Fibroblast of villous mesenchyme (primary cell): ENCODE results near the gene SERPINA9. TPM values are rescaled to one million over a fixed set of nuclear protein-coding genes. Genes with fewer than 3 reads are reported as not detected.

Experiments used
- total RNA-seq: library from RNA; depleted of rRNA; stranded (reverse); fragments of >200 nt; gene quantifications from 2 replicates; pipeline ENCODE4 v1.2.3, GENCODE V29; 2012

Gene SERPINA9
- total RNA-seq, 1 donor, result not detected

Other genes starting within 250 kb of the SERPINA9 start
- gene SERPINA10, start 182.9 kb downstream of the SERPINA9 start, total RNA-seq, result not detected in 2 replicates
- not detected in 2 replicates for gene SERPINA6, start 152.9 kb downstream of the SERPINA9 start, total RNA-seq
- not detected in 2 replicates for gene SERPINA2, start 109.5 kb downstream of the SERPINA9 start, total RNA-seq
- gene SERPINA1, start 87.6 kb downstream of the SERPINA9 start, total RNA-seq, result not detected in 2 replicates
- gene SERPINA11, start 23.4 kb downstream of the SERPINA9 start, total RNA-seq, result not detected in 2 replicates
- gene SERPINA12, start 33.3 kb upstream of the SERPINA9 start, total RNA-seq, result not detected in 2 replicates
- gene SERPINA4, start 85.2 kb upstream of the SERPINA9 start, total RNA-seq, result not detected in 2 replicates
- not detected in 2 replicates for gene SERPINA5, start 105.2 kb upstream of the SERPINA9 start, total RNA-seq
- 0.32 TPM in 1 of 2 replicates, not detected in the other for gene SERPINA3, start 136.2 kb upstream of the SERPINA9 start, total RNA-seq